ENCODE results near the gene CDK13. TPM values are rescaled to one million over a fixed set of nuclear protein-coding genes. Genes with fewer than 3 reads are reported as not detected.

CDK13 gene
- 100 to 1,000 TPM in 4 of 5 experiments, 10 to 100 TPM in 1; 59.7 to 117 (median 106) TPM for total RNA-seq
- 10 to 100 TPM; 26.3 to 43.3 TPM for polyA plus RNA-seq
- total RNA-seq, result 222 reads per million, percentile 94 among the genes with 10 or more reads in this experiment

DNA sequence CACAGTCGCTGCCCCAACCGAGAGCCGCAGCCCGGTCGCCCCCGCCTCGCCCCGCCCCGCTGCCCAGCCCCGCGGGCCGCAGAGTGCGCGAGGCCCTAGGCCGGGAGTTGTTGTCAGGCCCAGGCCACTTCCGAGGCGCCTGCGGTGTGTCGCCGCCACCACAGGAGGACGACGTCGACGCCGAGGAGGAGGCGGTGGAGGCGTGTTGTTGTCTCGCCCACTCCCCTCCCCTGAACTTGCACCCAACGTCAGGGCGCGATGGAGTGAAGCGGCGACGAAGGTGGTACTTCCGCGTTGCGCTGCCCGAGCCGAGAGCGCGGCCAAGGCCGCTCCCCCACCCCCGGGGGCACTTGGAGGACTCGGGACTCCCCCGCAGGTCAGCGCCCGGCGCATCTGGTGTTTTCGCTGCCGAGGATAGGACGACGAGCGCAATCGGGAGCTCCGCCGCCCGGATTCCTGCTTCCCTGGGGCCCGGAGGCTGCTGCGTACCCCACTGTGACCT, at the start of gene CDK13:
Gene CDK13 (plus strand): TSS at position 286 of the 502 bp plus-strand sequence. CDS start 386 bp downstream, outside the sequence.
- H3K27ac ChIP-seq (ENCODE audit: low read depth, low read length), result peak within 1 kb of the TSS; percentile 99
- H3K4me3 Mint-ChIP-seq, result peak within 1 kb of the TSS; percentile 90 to 100 (median 96)
- peaks cover 0 to 6% (median 0%) of the 10 kb centered on the region in 11 donors for H3K9me3 Mint-ChIP-seq
- H3K27me3 ChIP-seq (ENCODE audit: control insufficient read depth in 2 of 2, insufficient read depth in 2 of 2, low read length in 2 of 2), result no peaks in the 10 kb centered on the region
- H3K27me3 Mint-ChIP-seq, result peaks cover 0 to 7% (median 0%) of the 10 kb centered on the region in 5 donors
- peaks cover 29 to 55% (median 45%) of the 10 kb centered on the region in 7 donors for H3K4me1 Mint-ChIP-seq
- ATAC-seq (peak; percentile 71), DNase-seq (peak; percentile 82 to 95 (median 93))
- ChIA-PET CTCF (interaction anchor here (1.6 to 3.3 kb wide), 2 partner anchors 37 to 54 kb away, joined by 4 to 12 read pairs; no protein-coding TSS in a partner anchor), POLR2A (interaction anchor here (0.6 to 5.1 kb wide), 17 partner anchors 9 to 1041 kb away, joined by 3 to 37 read pairs (median 3); partner anchors contain the start of genes MPLKIP, SUGCT and VPS41)
- intact Hi-C loops (cut with micrococcal nuclease), result loop anchor here (1.0 to 10.0 kb wide), 13 partner anchors 29 to 1772 kb away; partner anchors contain the start of genes MPLKIP (in 2 of the 2), RALA (in 2 of the 2), YAE1 (in 2 of the 2) and STARD3NL (in 1 of the 2)
- H3K4me3 ChIP-seq (ENCODE audit: low read length), result peak within 1 kb of the TSS; percentile 58
- peaks cover 26 to 28% of the 10 kb centered on the region in 2 donors for H3K4me1 ChIP-seq (ENCODE audit: control insufficient read depth in 2 of 2, insufficient read depth in 2 of 2, low read length in 2 of 2)
- H3K36me3 Mint-ChIP-seq, result peaks cover 0 to 19% (median 3%) of the 10 kb centered on the region in 5 donors
- no peaks in the 10 kb centered on the region for H3K9me3 ChIP-seq (ENCODE audit: control insufficient read depth in 2 of 3, low read length in 3 of 3)
- H3K36me3 ChIP-seq (ENCODE audit: control insufficient read depth in 2 of 3, insufficient read depth in 3 of 3, low read length in 3 of 3), result peaks cover 0 to 8% (median 0%) of the 10 kb centered on the region in 3 experiments
- peak within 1 kb of the TSS; percentile 98 to 100 (median 99) for H3K27ac Mint-ChIP-seq

DNA sequence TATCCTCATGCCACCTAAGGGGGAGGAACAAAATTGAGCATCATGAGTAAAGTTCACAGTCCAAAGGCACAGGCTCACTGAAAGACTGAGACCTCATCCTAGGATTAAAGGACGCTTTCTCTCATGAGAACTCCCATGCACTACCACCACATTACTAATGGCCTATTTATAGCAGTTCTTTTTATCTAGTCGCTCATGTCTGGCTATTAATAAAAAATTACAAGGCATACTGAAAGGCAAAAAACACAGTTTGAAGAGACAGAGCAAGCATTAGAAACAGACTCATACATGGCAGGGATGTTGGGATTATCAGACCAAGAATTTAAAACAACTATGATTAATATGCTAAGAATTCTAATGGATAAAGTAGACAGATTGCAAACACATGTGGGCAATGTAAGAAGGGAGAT, 46.0 kb upstream of the CDK13 start:
- peaks cover 0 to 3% (median 0%) of the 10 kb centered on the region in 3 experiments for H3K9me3 ChIP-seq (ENCODE audit: control insufficient read depth in 2 of 3, low read length in 3 of 3)

DNA sequence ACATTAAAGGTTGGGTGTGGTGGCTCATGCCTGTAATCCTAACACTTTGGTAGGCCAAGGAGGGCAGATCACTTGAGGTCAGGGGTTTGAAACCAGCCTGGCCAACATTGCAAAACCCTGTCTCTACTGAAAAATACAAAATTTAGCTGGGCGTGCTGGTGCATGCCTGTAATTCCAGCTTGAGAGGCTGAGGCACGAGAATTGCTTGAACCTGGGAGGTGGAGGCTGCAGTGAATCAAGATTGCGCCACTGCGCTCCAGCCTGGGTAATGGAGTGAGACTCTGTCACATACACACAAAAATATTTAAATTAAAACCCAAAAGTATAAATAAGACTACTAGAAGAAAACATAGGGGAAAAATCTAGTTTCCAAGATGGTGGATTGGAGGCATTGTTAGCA, 41.9 kb upstream of the CDK13 start:
- H3K4me1 ChIP-seq (ENCODE audit: control insufficient read depth in 2 of 2, insufficient read depth in 2 of 2, low read length in 2 of 2), result no peaks in the 10 kb centered on the region
- Mint-ChIP-seq H3K4me1 (peaks cover 0 to 2% (median 0%) of the 10 kb centered on the region in 7 donors), H3K9me3 (peaks cover 0 to 33% (median 12%) of the 10 kb centered on the region in 11 donors), H3K27ac (no peak overlapping the region), H3K4me3 (no peak overlapping the region), H3K36me3 (peaks cover 0 to 9% (median 0%) of the 10 kb centered on the region in 5 donors), H3K27me3 (peaks cover 0 to 6% (median 0%) of the 10 kb centered on the region in 5 donors)
- H3K36me3 ChIP-seq (ENCODE audit: control insufficient read depth in 2 of 3, insufficient read depth in 3 of 3, low read length in 3 of 3), result no peaks in the 10 kb centered on the region
- H3K4me3 ChIP-seq (ENCODE audit: low read length), result no peak overlapping the region
- peaks cover 0 to 3% (median 0%) of the 10 kb centered on the region in 3 experiments for H3K9me3 ChIP-seq (ENCODE audit: control insufficient read depth in 2 of 3, low read length in 3 of 3)
- ATAC-seq, result no peak
- POLR2A ChIA-PET, result no interaction called here
- H3K27ac ChIP-seq (ENCODE audit: low read depth, low read length), result no peak overlapping the region
- intact Hi-C loops (cut with micrococcal nuclease), result no loop called here
- CTCF ChIA-PET, result interaction anchor here (0.7 kb wide), 3 partner anchors 8 to 122 kb away, joined by 3 to 4 read pairs (median 3); no protein-coding TSS in a partner anchor
- H3K27me3 ChIP-seq (ENCODE audit: control insufficient read depth in 2 of 2, insufficient read depth in 2 of 2, low read length in 2 of 2), result no peaks in the 10 kb centered on the region
- DNase-seq, result no peak

More for the DNA sequence above, 46.0 kb upstream of the CDK13 start:
- peaks cover 0 to 22% (median 6%) of the 10 kb centered on the region in 11 donors for H3K9me3 Mint-ChIP-seq
- intact Hi-C loops (cut with micrococcal nuclease), result no loop called here
- H3K27me3 ChIP-seq (ENCODE audit: control insufficient read depth in 2 of 2, insufficient read depth in 2 of 2, low read length in 2 of 2), result no peaks in the 10 kb centered on the region
- CTCF ChIA-PET, result no interaction called here
- H3K4me1 ChIP-seq (ENCODE audit: control insufficient read depth in 2 of 2, insufficient read depth in 2 of 2, low read length in 2 of 2), result no peaks in the 10 kb centered on the region
- no peaks in the 10 kb centered on the region for H3K4me1 Mint-ChIP-seq
- POLR2A ChIA-PET, result interaction anchor here (0.6 kb wide), 1 partner anchor 228 kb away, joined by 4 read pairs; no protein-coding TSS in a partner anchor
- DNase-seq, result no peak
- H3K36me3 Mint-ChIP-seq, result peaks cover 0 to 9% (median 0%) of the 10 kb centered on the region in 5 donors
- no peak overlapping the region for H3K27ac Mint-ChIP-seq
- H3K4me3 Mint-ChIP-seq, result no peak overlapping the region
- ATAC-seq, result no peak
- no peak overlapping the region for H3K27ac ChIP-seq (ENCODE audit: low read depth, low read length)
- no peak overlapping the region for H3K4me3 ChIP-seq (ENCODE audit: low read length)
- peaks cover 0 to 8% (median 3%) of the 10 kb centered on the region in 5 donors for H3K27me3 Mint-ChIP-seq
- H3K36me3 ChIP-seq (ENCODE audit: control insufficient read depth in 2 of 3, insufficient read depth in 3 of 3, low read length in 3 of 3), result no peaks in the 10 kb centered on the region

DNA sequence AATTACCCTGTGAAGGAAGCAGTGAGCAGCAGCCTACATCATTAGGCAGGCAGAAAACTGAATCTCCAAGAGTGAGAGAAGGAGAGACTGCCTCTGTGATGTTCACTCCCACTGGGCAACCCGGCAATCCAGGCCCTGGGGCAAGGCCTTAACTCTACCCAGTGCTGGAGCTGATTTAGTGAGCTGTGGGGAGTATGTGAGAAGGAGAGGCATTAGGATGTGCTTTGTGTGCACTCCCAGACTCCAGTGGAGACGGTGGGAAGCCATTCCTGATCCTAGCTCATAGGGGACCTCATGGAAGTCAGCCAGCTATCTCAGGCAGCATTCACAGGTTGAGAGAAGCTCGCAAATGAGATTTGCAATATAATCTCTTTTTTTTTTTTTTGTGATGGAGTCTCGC, 41.1 kb upstream of the CDK13 start:
- peaks cover 0 to 3% (median 0%) of the 10 kb centered on the region in 3 experiments for H3K9me3 ChIP-seq (ENCODE audit: control insufficient read depth in 2 of 3, low read length in 3 of 3)
- Mint-ChIP-seq H3K4me1 (peaks cover 0 to 4% (median 0%) of the 10 kb centered on the region in 7 donors), H3K27ac (no peak overlapping the region), H3K4me3 (no peak overlapping the region), H3K27me3 (peaks cover 0 to 6% (median 0%) of the 10 kb centered on the region in 5 donors), H3K9me3 (peaks cover 0 to 33% (median 14%) of the 10 kb centered on the region in 11 donors), H3K36me3 (peaks cover 0 to 9% (median 0%) of the 10 kb centered on the region in 5 donors)
- H3K4me3 ChIP-seq (ENCODE audit: low read length), result no peak overlapping the region
- H3K36me3 ChIP-seq (ENCODE audit: control insufficient read depth in 2 of 3, insufficient read depth in 3 of 3, low read length in 3 of 3), result no peaks in the 10 kb centered on the region
- ATAC-seq (no peak), DNase-seq (no peak)
- POLR2A ChIA-PET, result no interaction called here
- CTCF ChIA-PET, result interaction anchor here (0.6 to 0.9 kb wide), 2 partner anchors 13 to 29 kb away, joined by 3 to 5 read pairs; no protein-coding TSS in a partner anchor
- H3K27me3 ChIP-seq (ENCODE audit: control insufficient read depth in 2 of 2, insufficient read depth in 2 of 2, low read length in 2 of 2), result no peaks in the 10 kb centered on the region
- H3K27ac ChIP-seq (ENCODE audit: low read depth, low read length), result no peak overlapping the region
- no peaks in the 10 kb centered on the region for H3K4me1 ChIP-seq (ENCODE audit: control insufficient read depth in 2 of 2, insufficient read depth in 2 of 2, low read length in 2 of 2)
- intact Hi-C loops (cut with micrococcal nuclease), result no loop called here

DNA sequence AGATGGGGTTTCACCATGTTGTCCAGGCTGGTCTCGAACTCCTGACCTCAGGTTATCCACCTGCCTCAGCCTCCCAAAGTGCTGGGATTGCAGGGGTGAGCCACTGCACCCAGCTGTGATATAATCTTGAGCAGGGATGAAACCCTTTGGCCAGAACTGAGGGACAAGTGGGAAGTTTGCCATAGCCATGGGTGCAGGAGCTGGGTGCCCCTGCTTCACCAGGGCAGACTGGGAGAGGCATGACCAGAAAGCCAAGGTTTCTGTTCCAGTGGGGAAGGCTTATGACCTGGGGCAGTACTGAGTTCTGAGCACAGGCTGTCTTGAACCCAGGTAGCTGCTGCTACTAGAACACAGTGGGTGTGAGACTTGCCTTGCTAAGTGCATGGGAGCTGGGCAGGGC, 40.5 kb upstream of the CDK13 start:
- Histone ChIP-seq H3K4me1 (ENCODE audit: control insufficient read depth in 2 of 2, insufficient read depth in 2 of 2, low read length in 2 of 2) (no peaks in the 10 kb centered on the region), H3K27ac (ENCODE audit: low read depth, low read length) (no peak overlapping the region), H3K4me3 (ENCODE audit: low read length) (no peak overlapping the region), H3K27me3 (ENCODE audit: control insufficient read depth in 2 of 2, insufficient read depth in 2 of 2, low read length in 2 of 2) (no peaks in the 10 kb centered on the region), H3K36me3 (ENCODE audit: control insufficient read depth in 2 of 3, insufficient read depth in 3 of 3, low read length in 3 of 3) (no peaks in the 10 kb centered on the region), H3K9me3 (ENCODE audit: control insufficient read depth in 2 of 3, low read length in 3 of 3) (peaks cover 0 to 3% (median 0%) of the 10 kb centered on the region in 3 experiments)
- intact Hi-C loops (cut with micrococcal nuclease), result no loop called here
- DNase-seq, result no peak
- POLR2A ChIA-PET, result no interaction called here
- no peak overlapping the region for H3K4me3 Mint-ChIP-seq
- H3K9me3 Mint-ChIP-seq, result peaks cover 0 to 33% (median 14%) of the 10 kb centered on the region in 11 donors
- CTCF ChIA-PET, result interaction anchor here (0.9 kb wide), 1 partner anchor 13 kb away, joined by 3 read pairs; no protein-coding TSS in a partner anchor
- peaks cover 0 to 9% (median 0%) of the 10 kb centered on the region in 5 donors for H3K36me3 Mint-ChIP-seq
- H3K27ac Mint-ChIP-seq, result no peak overlapping the region
- peaks cover 0 to 6% (median 0%) of the 10 kb centered on the region in 5 donors for H3K27me3 Mint-ChIP-seq
- peaks cover 0 to 4% (median 0%) of the 10 kb centered on the region in 7 donors for H3K4me1 Mint-ChIP-seq
- ATAC-seq, result no peak

DNA sequence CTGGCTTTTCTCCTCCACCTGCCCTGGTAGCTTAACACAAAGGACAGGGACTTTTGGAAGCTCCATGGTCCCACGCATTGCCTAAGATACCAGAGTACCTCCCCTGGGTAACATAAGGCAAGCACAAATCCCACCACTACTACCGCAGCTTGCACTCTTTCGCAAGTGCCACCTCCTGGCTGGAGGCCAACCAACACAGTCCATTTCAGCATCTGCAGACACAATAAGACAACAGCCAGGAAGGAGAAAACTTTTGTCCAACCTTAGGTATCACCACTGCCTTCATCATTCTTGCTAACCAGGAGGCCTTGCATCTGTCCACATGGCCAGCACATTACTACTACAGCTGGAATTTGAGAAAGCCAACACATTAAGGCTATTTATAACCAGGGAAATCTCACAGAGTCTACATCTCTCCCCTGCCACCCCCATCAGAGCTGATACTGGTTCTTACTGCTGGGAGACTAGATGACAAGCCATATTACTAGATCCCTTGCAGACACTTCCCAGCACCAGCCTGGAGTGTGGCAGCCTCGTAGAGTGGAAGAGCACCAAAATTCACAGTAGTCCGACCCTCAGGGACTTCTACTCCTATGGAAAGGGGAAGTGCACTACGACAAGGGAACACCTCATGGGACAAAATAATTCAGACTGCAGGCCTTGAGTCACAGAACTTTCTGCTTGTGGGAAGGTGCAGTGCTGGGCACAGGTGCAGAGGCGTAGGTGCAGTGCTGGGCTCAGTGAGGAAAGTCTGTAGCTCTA, 39.8 kb upstream of the CDK13 start:
- H3K27me3 ChIP-seq (ENCODE audit: control insufficient read depth in 2 of 2, insufficient read depth in 2 of 2, low read length in 2 of 2), result no peaks in the 10 kb centered on the region
- Mint-ChIP-seq H3K9me3 (peaks cover 0 to 33% (median 13%) of the 10 kb centered on the region in 11 donors), H3K27me3 (peaks cover 0 to 2% (median 0%) of the 10 kb centered on the region in 5 donors), H3K27ac (no peak overlapping the region), H3K4me3 (no peak overlapping the region), H3K36me3 (peaks cover 0 to 9% (median 0%) of the 10 kb centered on the region in 5 donors), H3K4me1 (peaks cover 0 to 8% (median 5%) of the 10 kb centered on the region in 7 donors)
- H3K4me1 ChIP-seq (ENCODE audit: control insufficient read depth in 2 of 2, insufficient read depth in 2 of 2, low read length in 2 of 2), result no peaks in the 10 kb centered on the region
- intact Hi-C loops (cut with micrococcal nuclease), result no loop called here
- DNase-seq (no peak), ATAC-seq (no peak)
- peaks cover 0 to 3% (median 0%) of the 10 kb centered on the region in 3 experiments for H3K9me3 ChIP-seq (ENCODE audit: control insufficient read depth in 2 of 3, low read length in 3 of 3)
- POLR2A ChIA-PET, result no interaction called here
- no peaks in the 10 kb centered on the region for H3K36me3 ChIP-seq (ENCODE audit: control insufficient read depth in 2 of 3, insufficient read depth in 3 of 3, low read length in 3 of 3)
- H3K27ac ChIP-seq (ENCODE audit: low read depth, low read length), result no peak overlapping the region
- H3K4me3 ChIP-seq (ENCODE audit: low read length), result no peak overlapping the region
- CTCF ChIA-PET, result no interaction called here

All from naive thymus-derived CD4-positive, alpha-beta T cell (primary cell).